Naive thymus-derived CD4-positive, alpha-beta T cell (primary cell): ENCODE measurements around the gene LRRC37A. TPM values are rescaled to one million over a fixed set of nuclear protein-coding genes. Genes with fewer than 3 reads are reported as not detected.
"Not testable (repeated sequence)": the region's sequence is repeated elsewhere in the genome, so short reads cannot be mapped to it uniquely, and the experiment has no call there.

Experiments used
- ATAC-seq: fragments of 150-1000 bp; cut with Tn5 transposase; 2 replicates; pipeline ENCODE4 v1.10.0; 2021; ENCODE audit warnings: mild to moderate bottlenecking, moderate library complexity
- CTCF ChIA-PET: fragments of 350-600 bp; sonication (Branson Sonifier 250); formaldehyde crosslinking; loops from one replicate; lab custom pipeline; 2021; ENCODE audit warnings: antibody characterized with exemption; lab: Charles Lee
- POLR2A ChIA-PET: fragments of 350-600 bp; sonication (Branson Sonifier 250); formaldehyde crosslinking; loops from one replicate; lab custom pipeline; 2021; ENCODE audit warnings: antibody characterized with exemption, inconsistent platforms; lab: Charles Lee
- DNase-seq, 9 donors: peaks; one replicate each; pipeline versions ENCODE4 v3.0.0 to v3.0.0-alpha.2; 2020 to 2022; ENCODE audit warnings: mixed read lengths in 1 of 9
- H3K27ac ChIP-seq: one replicate; pipeline ENCODE4 v1.7.0; 2013; ENCODE audit warnings: mild to moderate bottlenecking, low read depth, low read length, moderate library complexity
- H3K27me3 ChIP-seq, 2 donors: one replicate each; pipeline ENCODE4 v1.7.0; 2013; ENCODE audit warnings: low read length in 2 of 2, mild to moderate bottlenecking in 2 of 2, moderate library complexity in 2 of 2; ENCODE audit not compliant: control insufficient read depth in 2 of 2, insufficient read depth in 2 of 2
- H3K36me3 ChIP-seq, 3 experiments: 1 replicate in 2 of 3; 2 replicates in 1 of 3; pipeline ENCODE4 v1.7.0; 2013; ENCODE audit warnings: low read length in 3 of 3, mild to moderate bottlenecking in 3 of 3, moderate library complexity in 1 of 3; ENCODE audit not compliant: insufficient read depth in 3 of 3, control insufficient read depth in 2 of 3
- H3K4me1 ChIP-seq, 2 donors: one replicate each; pipeline ENCODE4 v1.7.0; 2013; ENCODE audit warnings: low read length in 2 of 2, mild to moderate bottlenecking in 2 of 2, moderate library complexity in 1 of 2; ENCODE audit not compliant: control insufficient read depth in 2 of 2, insufficient read depth in 2 of 2
- H3K4me3 ChIP-seq: 2 replicates; pipeline ENCODE4 v1.7.0; 2013; ENCODE audit warnings: mild to moderate bottlenecking, low read length
- H3K9me3 ChIP-seq, 3 experiments: 1 replicate in 2 of 3; 2 replicates in 1 of 3; pipeline ENCODE4 v1.7.0; 2013; ENCODE audit warnings: low read length in 3 of 3; ENCODE audit not compliant: control insufficient read depth in 2 of 3
- H3K27ac Mint-ChIP-seq, 9 donors: one replicate each; pipeline ENCODE4 v1.8.0; 2020 to 2022; ENCODE audit warnings: mixed read lengths in 9 of 9, mild to moderate bottlenecking in 8 of 9, moderate library complexity in 5 of 9, inconsistent platforms in 2 of 9
- H3K27me3 Mint-ChIP-seq, 5 donors: one replicate each; pipeline ENCODE4 v1.8.0; 2021 to 2022; ENCODE audit warnings: mixed read lengths in 5 of 5, mild to moderate bottlenecking in 1 of 5
- H3K36me3 Mint-ChIP-seq, 5 donors: one replicate each; pipeline ENCODE4 v1.8.0; 2020 to 2022; ENCODE audit warnings: mixed read lengths in 5 of 5, mild to moderate bottlenecking in 3 of 5, inconsistent platforms in 1 of 5
- H3K4me1 Mint-ChIP-seq, 7 donors: one replicate each; pipeline ENCODE4 v1.8.0; 2020 to 2022; ENCODE audit warnings: mixed read lengths in 7 of 7, mild to moderate bottlenecking in 3 of 7, inconsistent platforms in 1 of 7
- H3K4me3 Mint-ChIP-seq, 10 donors: one replicate each; pipeline ENCODE4 v1.8.0; 2020 to 2022; ENCODE audit warnings: mild to moderate bottlenecking in 10 of 10, mixed read lengths in 10 of 10, moderate library complexity in 6 of 10, inconsistent platforms in 2 of 10
- H3K9me3 Mint-ChIP-seq, 11 donors: one replicate each; pipeline ENCODE4 v1.8.0; 2020 to 2022; ENCODE audit warnings: mixed read lengths in 11 of 11, mild to moderate bottlenecking in 4 of 11, inconsistent platforms in 1 of 11, moderate library complexity in 1 of 11
- intact Hi-C, 2 donors: fragments of 100-400 bp; cut with micrococcal nuclease; formaldehyde crosslinking; loops; one replicate each; pipeline ENCODE4 v1.15.1; 2023
- polyA plus RNA-seq, 2 donors: library from polyadenylated mRNA; unstranded; fragments of 300-500 nt; fragmentation: Illumina TruSeq; gene quantifications; one replicate each; pipeline ENCODE4 v1.2.3, GENCODE V29; 2021
- total RNA-seq, 6 experiments: library from RNA in 5 of 6; stranded (reverse) in 5 of 6; gene quantifications; 1 replicate in 5 of 6; 2 replicates in 1 of 6; pipeline ENCODE4 v1.2.3 and lab custom pipeline; 2021 to 2026

Gene LRRC37A
- 10 to 100 TPM in 3 of 5 experiments, 1 to 10 TPM in 2; 4.1 to 15.6 (median 11.5) TPM for total RNA-seq
- polyA plus RNA-seq = 1 to 10 TPM in 1 of 2 donors, under 1 TPM in 1; 0.85 to 2.1 TPM
- total RNA-seq (lab: John Stamatoyannopoulos, UW) = 4.3 reads per million, percentile 22 among the genes with 10 or more reads in this experiment

DNA sequence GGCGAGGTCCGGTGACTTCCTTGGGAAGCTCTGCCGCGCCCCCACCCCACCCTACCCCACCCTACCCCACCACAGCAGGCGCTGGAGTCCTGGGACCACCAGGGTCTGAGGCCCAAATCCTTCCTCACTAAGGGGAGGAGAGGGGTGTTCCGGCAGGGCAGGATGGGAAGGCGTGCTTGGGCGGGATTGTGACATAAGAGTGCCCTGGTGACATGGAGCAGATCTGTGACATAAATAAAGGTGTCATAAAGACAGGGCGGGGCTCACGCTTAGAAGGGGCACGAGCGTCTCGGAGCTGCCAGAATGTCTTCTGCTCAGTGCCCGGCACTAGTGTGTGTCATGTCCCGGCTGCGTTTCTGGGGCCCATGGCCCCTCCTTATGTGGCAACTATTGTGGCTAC, at the start of gene LRRC37A:
TSS of gene LRRC37A (plus strand) at position 301 of the 400 bp plus-strand sequence. CDS start at position 304, 3 bp downstream.
- H3K4me1 Mint-ChIP-seq = peaks cover 0 to 10% (median 7%) of the 10 kb centered on the region in 7 donors
- H3K9me3 ChIP-seq, ATAC-seq, H3K9me3 Mint-ChIP-seq, H3K27ac ChIP-seq, intact Hi-C loops, H3K36me3 Mint-ChIP-seq, H3K4me1 ChIP-seq, H3K36me3 ChIP-seq, H3K4me3 Mint-ChIP-seq, POLR2A ChIA-PET, DNase-seq, H3K4me3 ChIP-seq, H3K27ac Mint-ChIP-seq, H3K27me3 Mint-ChIP-seq, H3K27me3 ChIP-seq, CTCF ChIA-PET: not testable (repeated sequence)

DNA sequence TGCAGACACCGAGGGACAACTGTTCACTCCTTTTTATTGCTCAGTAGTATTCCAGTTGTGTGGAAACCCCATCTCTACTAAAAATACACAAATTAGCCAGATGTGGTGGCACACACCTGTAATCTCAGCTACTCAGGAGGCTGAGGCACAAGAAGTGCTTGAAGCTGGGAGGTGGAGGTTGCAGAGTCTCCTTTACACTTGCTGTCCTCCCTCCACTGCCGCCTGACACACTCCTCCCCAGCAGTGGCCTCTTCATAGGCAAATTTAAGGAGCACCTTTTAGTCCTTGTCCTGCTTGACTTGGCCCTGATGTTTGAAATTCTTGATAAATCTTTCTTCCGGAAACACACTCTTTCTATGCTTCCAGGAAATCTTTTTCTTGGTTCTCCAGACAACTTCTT, 45.8 kb upstream of the LRRC37A start:
- H3K27ac Mint-ChIP-seq, H3K4me3 ChIP-seq, H3K9me3 Mint-ChIP-seq, H3K4me1 ChIP-seq, ATAC-seq, CTCF ChIA-PET, intact Hi-C loops, H3K27me3 ChIP-seq, POLR2A ChIA-PET, H3K4me3 Mint-ChIP-seq, DNase-seq, H3K27ac ChIP-seq, H3K9me3 ChIP-seq, H3K4me1 Mint-ChIP-seq, H3K36me3 ChIP-seq, H3K36me3 Mint-ChIP-seq: not testable (repeated sequence)
- H3K27me3 Mint-ChIP-seq = peaks cover 0 to 19% (median 0%) of the 10 kb centered on the region in 5 donors

DNA sequence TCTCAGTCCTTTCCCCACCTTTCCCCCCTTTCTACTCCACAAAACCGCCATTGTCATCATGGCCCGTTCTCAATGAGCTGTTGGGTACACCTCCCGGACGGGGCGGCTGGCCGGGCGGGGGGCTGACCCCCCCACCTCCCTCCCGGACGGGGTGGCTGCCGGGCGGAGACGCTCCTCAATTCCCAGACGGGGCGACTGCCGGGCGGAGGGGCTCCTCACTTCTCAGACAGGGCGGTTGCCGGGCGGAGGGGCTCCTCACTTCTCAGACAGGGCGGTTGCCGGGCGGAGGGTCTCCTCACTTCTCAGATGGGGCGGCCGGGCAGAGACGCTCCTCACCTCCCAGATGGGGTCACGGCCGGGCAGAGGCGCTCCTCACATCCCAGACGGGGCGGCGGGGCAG, 42.1 kb upstream of the LRRC37A start:
- H3K27me3 ChIP-seq, H3K4me1 Mint-ChIP-seq, intact Hi-C loops: not testable (repeated sequence)

DNA sequence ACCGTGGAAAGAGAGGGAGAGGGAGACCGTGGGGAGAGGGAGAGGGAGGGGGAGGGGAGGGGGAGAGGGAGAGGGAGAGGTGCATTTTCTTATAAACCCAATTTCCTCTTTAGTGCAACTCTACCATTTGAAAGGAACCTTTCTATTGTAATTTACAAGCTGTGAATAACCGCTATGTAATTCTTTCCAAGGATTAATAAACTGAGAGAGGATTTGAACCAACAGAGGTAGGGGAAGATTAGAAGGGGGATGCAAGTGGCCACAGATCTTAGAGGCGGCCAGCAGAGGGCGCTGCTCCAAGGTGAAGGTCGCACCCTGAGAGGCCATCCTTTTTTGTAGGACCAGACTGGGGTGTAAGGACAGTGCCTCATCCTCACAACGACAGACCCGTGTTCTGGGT, 41.2 kb upstream of the LRRC37A start:
- peaks cover 0 to 23% (median 0%) of the 10 kb centered on the region in 5 donors for H3K27me3 Mint-ChIP-seq
- H3K36me3 Mint-ChIP-seq, POLR2A ChIA-PET, CTCF ChIA-PET, H3K9me3 Mint-ChIP-seq, H3K4me3 ChIP-seq, H3K36me3 ChIP-seq, H3K27ac Mint-ChIP-seq, intact Hi-C loops, H3K4me1 ChIP-seq, H3K4me1 Mint-ChIP-seq, H3K27me3 ChIP-seq, H3K4me3 Mint-ChIP-seq, H3K9me3 ChIP-seq, H3K27ac ChIP-seq: not testable (repeated sequence)
- peak; percentile 98 for ATAC-seq
- DNase-seq = peak; percentile 51 to 75 (median 70)

More for the DNA sequence above, 42.1 kb upstream of the LRRC37A start:
- H3K36me3 ChIP-seq, POLR2A ChIA-PET, ATAC-seq, H3K9me3 ChIP-seq, H3K27ac ChIP-seq, H3K36me3 Mint-ChIP-seq, CTCF ChIA-PET, DNase-seq, H3K27ac Mint-ChIP-seq, H3K4me1 ChIP-seq, H3K9me3 Mint-ChIP-seq, H3K4me3 ChIP-seq, H3K4me3 Mint-ChIP-seq: not testable (repeated sequence)
- peaks cover 0 to 22% (median 0%) of the 10 kb centered on the region in 5 donors for H3K27me3 Mint-ChIP-seq

DNA sequence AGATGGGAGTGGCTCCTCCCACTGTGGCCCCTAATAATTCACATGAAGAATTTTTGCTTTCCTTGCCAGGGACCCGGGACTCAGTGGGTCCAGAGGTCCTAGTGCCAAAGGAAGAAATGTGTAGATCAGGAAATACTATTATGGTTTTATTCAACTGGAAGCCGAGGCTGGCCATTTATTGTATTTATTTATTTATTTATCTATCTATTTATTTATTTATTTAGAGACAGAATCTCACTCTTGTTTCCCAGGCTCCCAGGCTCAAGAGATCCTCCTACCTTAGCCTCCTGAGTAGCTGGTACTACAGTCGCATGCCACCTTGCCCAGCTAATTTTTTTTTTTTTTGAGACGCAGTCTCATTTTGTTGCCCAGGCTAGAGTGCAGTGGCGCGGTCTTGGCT, 40.7 kb upstream of the LRRC37A start:
- H3K36me3 Mint-ChIP-seq, H3K4me1 ChIP-seq, intact Hi-C loops, H3K27me3 ChIP-seq, H3K4me3 Mint-ChIP-seq, POLR2A ChIA-PET, H3K9me3 Mint-ChIP-seq, ATAC-seq, DNase-seq, H3K36me3 ChIP-seq, H3K27ac ChIP-seq, H3K9me3 ChIP-seq, H3K4me3 ChIP-seq, H3K27ac Mint-ChIP-seq, CTCF ChIA-PET, H3K4me1 Mint-ChIP-seq: not testable (repeated sequence)
- H3K27me3 Mint-ChIP-seq = peaks cover 0 to 21% (median 0%) of the 10 kb centered on the region in 5 donors

DNA sequence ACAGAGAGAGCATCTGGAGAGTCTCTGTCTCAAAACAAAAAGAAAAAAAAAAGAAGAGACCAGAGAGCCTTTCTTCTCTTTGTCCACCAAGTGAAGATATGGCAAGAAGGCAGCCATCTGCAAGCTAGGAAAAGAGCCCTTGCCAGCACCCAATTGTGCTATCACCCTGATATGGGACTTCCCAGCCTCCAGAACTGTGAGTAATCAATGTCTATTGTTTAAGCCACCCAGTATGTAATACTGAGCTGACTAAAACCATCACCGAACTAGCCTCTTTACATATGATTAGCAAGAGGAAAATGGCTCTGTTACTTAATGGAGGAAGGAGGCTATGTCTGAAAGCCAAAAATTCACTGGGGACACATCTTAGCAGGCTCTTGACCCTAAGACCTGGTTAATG, 38.6 kb upstream of the LRRC37A start:
- H3K27ac Mint-ChIP-seq, ATAC-seq, H3K4me1 ChIP-seq, H3K27me3 ChIP-seq, H3K36me3 ChIP-seq, H3K4me3 ChIP-seq, H3K9me3 ChIP-seq, H3K4me3 Mint-ChIP-seq, H3K4me1 Mint-ChIP-seq, DNase-seq, POLR2A ChIA-PET, H3K36me3 Mint-ChIP-seq, H3K27ac ChIP-seq, H3K9me3 Mint-ChIP-seq, intact Hi-C loops: not testable (repeated sequence)
- CTCF ChIA-PET = interaction anchor here (1.1 kb wide), 1 partner anchor 663 kb away, joined by 4 read pairs; no protein-coding TSS in a partner anchor
- peaks cover 0 to 23% (median 0%) of the 10 kb centered on the region in 5 donors for H3K27me3 Mint-ChIP-seq
